PFSK-1 (cell line): ENCODE data around the gene PCSK6.

Source experiments
- POLR2AphosphoS5 ChIP-seq: IDR thresholded peaks from 2 replicates; pipeline ENCODE4 v1.6.1; 2012; ENCODE audit warnings: low read depth, mild to moderate bottlenecking, control low read depth, low read length, moderate library complexity
- TAF1 ChIP-seq: IDR thresholded peaks from 2 replicates; pipeline ENCODE4 v1.6.1; 2012; ENCODE audit warnings: low read length, control low read depth, borderline replicate concordance; ENCODE audit not compliant: insufficient read depth

GRCh38 chr15:101477851-101478362, 11.6 kb downstream of the PCSK6 start:
- TF ChIP-seq TAF1 (no peak), POLR2AphosphoS5 (no peak)
